WTC11 (cell line): Measurements from ENCODE around the gene NFAT5.

Experiments
- CREM ChIP-seq: sonication (generic); formaldehyde crosslinking; IDR thresholded peaks from 2 replicates; pipeline ENCODE4 v1.8.1; 2022; ENCODE audit warnings: mild to moderate bottlenecking, missing genetic modification reagents, moderate library complexity
- FOXP1 ChIP-seq: sonication (generic); formaldehyde crosslinking; IDR thresholded peaks from 2 replicates; pipeline ENCODE4 v1.8.0; 2022; ENCODE audit warnings: missing genetic modification reagents, mild to moderate bottlenecking, moderate library complexity, borderline replicate concordance
- MAX ChIP-seq: sonication (generic); formaldehyde crosslinking; IDR thresholded peaks from 2 replicates; pipeline ENCODE4 v1.8.0; 2022; ENCODE audit warnings: mild to moderate bottlenecking, missing genetic modification reagents
- USF1 ChIP-seq: sonication (generic); formaldehyde crosslinking; IDR thresholded peaks from 2 replicates; pipeline ENCODE4 v1.8.0; 2022; ENCODE audit warnings: mild to moderate bottlenecking, missing genetic modification reagents
- ZBTB21 ChIP-seq: sonication (generic); formaldehyde crosslinking; IDR thresholded peaks from 2 replicates; pipeline ENCODE4 v1.8.1; 2023; ENCODE audit warnings: mild to moderate bottlenecking, missing genetic modification reagents, borderline replicate concordance
- ZNF138 ChIP-seq: sonication (generic); formaldehyde crosslinking; conservative IDR thresholded peaks from 2 replicates; pipeline ENCODE4 v1.8.1; 2022; ENCODE audit warnings: mild to moderate bottlenecking, moderate library complexity, missing genetic modification reagents
- ZNF232 ChIP-seq: sonication (generic); formaldehyde crosslinking; IDR thresholded peaks from 2 replicates; pipeline ENCODE4 v1.8.0; 2022; ENCODE audit warnings: mild to moderate bottlenecking, missing genetic modification reagents
- ZNF416 ChIP-seq: fragments of 250-450 bp; sonication (Bioruptor Pico); IDR thresholded peaks from 2 replicates; pipeline ENCODE4 v1.9.0; 2021; ENCODE audit warnings: mild to moderate bottlenecking, inconsistent platforms
- TF ChIP-seq, protein P1 (sequence below): fragments of 200-600 bp; IDR thresholded peaks from 2 replicates; pipeline ENCODE4 v1.8.0; 2022; ENCODE audit warnings: antibody characterized with exemption
- TF ChIP-seq, protein P2 (sequence below): sonication (generic); formaldehyde crosslinking; IDR thresholded peaks from 2 replicates; pipeline ENCODE4 v1.8.1; 2023; ENCODE audit warnings: mild to moderate bottlenecking, missing genetic modification reagents, moderate library complexity

GRCh38 chr16:69598045-69598444 is 32.3 kb downstream of the NFAT5 start:
- TF ChIP-seq, protein P1, sequence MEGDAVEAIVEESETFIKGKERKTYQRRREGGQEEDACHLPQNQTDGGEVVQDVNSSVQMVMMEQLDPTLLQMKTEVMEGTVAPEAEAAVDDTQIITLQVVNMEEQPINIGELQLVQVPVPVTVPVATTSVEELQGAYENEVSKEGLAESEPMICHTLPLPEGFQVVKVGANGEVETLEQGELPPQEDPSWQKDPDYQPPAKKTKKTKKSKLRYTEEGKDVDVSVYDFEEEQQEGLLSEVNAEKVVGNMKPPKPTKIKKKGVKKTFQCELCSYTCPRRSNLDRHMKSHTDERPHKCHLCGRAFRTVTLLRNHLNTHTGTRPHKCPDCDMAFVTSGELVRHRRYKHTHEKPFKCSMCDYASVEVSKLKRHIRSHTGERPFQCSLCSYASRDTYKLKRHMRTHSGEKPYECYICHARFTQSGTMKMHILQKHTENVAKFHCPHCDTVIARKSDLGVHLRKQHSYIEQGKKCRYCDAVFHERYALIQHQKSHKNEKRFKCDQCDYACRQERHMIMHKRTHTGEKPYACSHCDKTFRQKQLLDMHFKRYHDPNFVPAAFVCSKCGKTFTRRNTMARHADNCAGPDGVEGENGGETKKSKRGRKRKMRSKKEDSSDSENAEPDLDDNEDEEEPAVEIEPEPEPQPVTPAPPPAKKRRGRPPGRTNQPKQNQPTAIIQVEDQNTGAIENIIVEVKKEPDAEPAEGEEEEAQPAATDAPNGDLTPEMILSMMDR = no peak
- no peak for TF ChIP-seq FOXP1 (CRISPR knock-in tag)
- TF ChIP-seq ZNF138 (CRISPR knock-in tag) = no peak
- no peak for TF ChIP-seq CREM (CRISPR knock-in tag)
- TF ChIP-seq ZNF416 (CRISPR knock-in tag) = no peak
- TF ChIP-seq MAX = no peak
- TF ChIP-seq ZNF232 (CRISPR knock-in tag) = no peak
- TF ChIP-seq, protein P2, sequence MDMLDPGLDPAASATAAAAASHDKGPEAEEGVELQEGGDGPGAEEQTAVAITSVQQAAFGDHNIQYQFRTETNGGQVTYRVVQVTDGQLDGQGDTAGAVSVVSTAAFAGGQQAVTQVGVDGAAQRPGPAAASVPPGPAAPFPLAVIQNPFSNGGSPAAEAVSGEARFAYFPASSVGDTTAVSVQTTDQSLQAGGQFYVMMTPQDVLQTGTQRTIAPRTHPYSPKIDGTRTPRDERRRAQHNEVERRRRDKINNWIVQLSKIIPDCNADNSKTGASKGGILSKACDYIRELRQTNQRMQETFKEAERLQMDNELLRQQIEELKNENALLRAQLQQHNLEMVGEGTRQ = no peak
- no peak for TF ChIP-seq USF1
- no peak for TF ChIP-seq ZBTB21
